ENCODE results near the gene ADAMTS2.

- TF ChIP-seq POLR2A (IDR thresholded peaks at IDR 0.05) (no peak), CTCF (IDR thresholded peaks at IDR 0.05) (no peak)
Observed at GRCh38 chr5:179331591-179332375, 13.5 kb downstream of the ADAMTS2 start.
